Measurements from ENCODE around the gene TRHDE.
A peak's percentile ranks its signal among the peaks of the same experiment; 100 is the strongest.

Gene TRHDE

DNA sequence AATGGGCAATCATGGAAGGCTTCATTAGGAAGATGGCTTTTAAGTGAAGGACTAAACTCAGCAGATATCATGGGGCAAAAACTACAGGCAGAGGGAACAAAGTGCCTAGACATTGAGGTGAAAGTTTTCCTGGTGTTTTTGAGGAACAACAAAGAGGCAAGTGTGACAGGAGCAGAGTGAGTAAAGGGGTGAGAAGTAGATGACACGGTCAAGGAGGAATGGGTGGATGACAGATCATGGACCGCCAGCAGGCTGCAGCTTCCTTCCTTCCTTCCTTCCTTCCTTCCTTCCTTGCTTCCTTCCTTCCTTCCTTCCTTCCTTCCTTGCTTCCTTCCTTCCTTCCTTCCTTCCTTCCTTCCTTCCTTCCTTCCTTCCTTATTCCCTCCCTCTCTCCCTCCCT, 108.3 kb downstream of the TRHDE start:
- H3K9ac ChIP-seq (ENCODE audit: low read depth in 1 of 2, low read length in 2 of 2): no peak overlapping the region
- H3K4me1 ChIP-seq (ENCODE audit: control insufficient read depth in 1 of 2, insufficient read depth in 2 of 2, low read length in 2 of 2): no peaks in the 10 kb centered on the region
- no peaks in the 10 kb centered on the region for H3K9me3 ChIP-seq (ENCODE audit: control insufficient read depth in 1 of 2, low read length in 2 of 2)
- no peak overlapping the region for H3K4me3 ChIP-seq (ENCODE audit: low read depth in 1 of 2, low read length in 2 of 2)
- H3K36me3 ChIP-seq (ENCODE audit: control insufficient read depth in 1 of 2, insufficient read depth in 2 of 2, low read length in 2 of 2): no peaks in the 10 kb centered on the region
- H3K27me3 ChIP-seq (ENCODE audit: control insufficient read depth in 1 of 2, insufficient read depth in 2 of 2, low read length in 2 of 2): no peaks in the 10 kb centered on the region
- H3K27ac ChIP-seq (ENCODE audit: low read depth, low read length): no peak overlapping the region

- Histone ChIP-seq H3K36me3 (ENCODE audit: control insufficient read depth in 1 of 2, insufficient read depth in 2 of 2, low read length in 2 of 2) (no peaks in the 10 kb centered on the region), H3K9ac (ENCODE audit: low read depth in 1 of 2, low read length in 2 of 2) (no peak overlapping the region), H3K4me3 (ENCODE audit: low read depth in 1 of 2, low read length in 2 of 2) (no peak overlapping the region), H3K4me1 (ENCODE audit: control insufficient read depth in 1 of 2, insufficient read depth in 2 of 2, low read length in 2 of 2) (no peaks in the 10 kb centered on the region), H3K27me3 (ENCODE audit: control insufficient read depth in 1 of 2, insufficient read depth in 2 of 2, low read length in 2 of 2) (no peaks in the 10 kb centered on the region), H3K27ac (ENCODE audit: low read depth, low read length) (no peak overlapping the region), H3K9me3 (ENCODE audit: control insufficient read depth in 1 of 2, low read length in 2 of 2) (no peaks in the 10 kb centered on the region)
These were observed 116.2 kb downstream of the TRHDE start for GRCh38 chr12:72388322-72388721.

DNA sequence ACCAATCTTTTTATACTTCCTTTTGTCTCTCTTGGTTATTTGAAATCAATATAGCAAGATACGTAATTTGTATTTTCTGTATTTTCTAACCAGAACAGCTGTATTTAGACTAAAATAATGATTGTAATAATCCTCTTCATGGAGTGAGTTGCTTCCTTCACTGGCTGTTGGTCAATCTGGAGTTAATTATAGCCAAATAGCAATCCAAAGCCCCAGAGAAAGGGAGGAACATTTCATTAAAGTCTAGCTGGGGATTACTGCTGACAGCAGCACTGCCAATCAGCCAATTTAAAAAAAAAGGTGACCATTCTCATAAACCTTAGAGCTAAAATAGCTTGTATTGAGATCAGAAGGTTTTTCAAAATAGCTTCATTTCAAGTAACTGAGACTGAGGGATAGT, 118.0 kb downstream of the TRHDE start:
- Histone ChIP-seq H3K36me3 (ENCODE audit: control insufficient read depth in 1 of 2, insufficient read depth in 2 of 2, low read length in 2 of 2) (no peaks in the 10 kb centered on the region), H3K9ac (ENCODE audit: low read depth in 1 of 2, low read length in 2 of 2) (no peak overlapping the region), H3K27ac (ENCODE audit: low read depth, low read length) (no peak overlapping the region), H3K4me1 (ENCODE audit: control insufficient read depth in 1 of 2, insufficient read depth in 2 of 2, low read length in 2 of 2) (no peaks in the 10 kb centered on the region), H3K4me3 (ENCODE audit: low read depth in 1 of 2, low read length in 2 of 2) (no peak overlapping the region), H3K27me3 (ENCODE audit: control insufficient read depth in 1 of 2, insufficient read depth in 2 of 2, low read length in 2 of 2) (no peaks in the 10 kb centered on the region), H3K9me3 (ENCODE audit: control insufficient read depth in 1 of 2, low read length in 2 of 2) (no peaks in the 10 kb centered on the region)

GRCh38 chr12:72406111-72406510, 133.9 kb downstream of the TRHDE start:
- Histone ChIP-seq H3K4me3 (ENCODE audit: low read depth in 1 of 2, low read length in 2 of 2) (no peak overlapping the region), H3K9ac (ENCODE audit: low read depth in 1 of 2, low read length in 2 of 2) (no peak overlapping the region), H3K4me1 (ENCODE audit: control insufficient read depth in 1 of 2, insufficient read depth in 2 of 2, low read length in 2 of 2) (no peaks in the 10 kb centered on the region), H3K36me3 (ENCODE audit: control insufficient read depth in 1 of 2, insufficient read depth in 2 of 2, low read length in 2 of 2) (no peaks in the 10 kb centered on the region), H3K27me3 (ENCODE audit: control insufficient read depth in 1 of 2, insufficient read depth in 2 of 2, low read length in 2 of 2) (no peaks in the 10 kb centered on the region), H3K9me3 (ENCODE audit: control insufficient read depth in 1 of 2, low read length in 2 of 2) (no peaks in the 10 kb centered on the region), H3K27ac (ENCODE audit: low read depth, low read length) (no peak overlapping the region)

DNA sequence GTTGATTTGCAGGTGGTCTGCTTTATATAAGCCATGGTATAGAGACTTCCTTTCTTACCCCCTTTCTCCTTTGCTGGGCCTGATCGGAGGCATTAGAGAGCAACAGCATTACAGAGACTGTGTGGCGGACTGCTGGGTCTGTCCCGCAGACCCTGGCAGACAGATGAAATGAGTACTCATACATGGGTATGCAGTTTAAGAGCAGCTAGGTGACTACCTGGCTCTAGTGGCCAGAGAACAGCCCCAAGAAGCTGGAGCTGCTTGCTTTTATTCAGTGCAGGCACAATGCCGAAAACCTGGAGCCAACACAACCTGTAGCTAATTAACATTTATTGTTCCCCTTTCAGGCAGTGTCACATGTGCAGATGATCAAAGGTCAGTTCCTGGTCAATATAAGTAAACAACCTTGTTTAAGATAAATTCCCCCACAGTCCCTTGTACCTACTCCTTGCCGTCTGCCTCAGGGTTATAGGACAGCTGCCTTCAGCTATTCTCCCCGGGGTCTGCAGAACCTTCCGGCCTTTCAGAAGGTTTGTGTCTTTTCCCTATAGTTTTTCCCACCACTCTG, 160.0 kb downstream of the TRHDE start:
- no peaks in the 10 kb centered on the region for H3K36me3 ChIP-seq (ENCODE audit: control insufficient read depth in 1 of 2, insufficient read depth in 2 of 2, low read length in 2 of 2)
- no peaks in the 10 kb centered on the region for H3K27me3 ChIP-seq (ENCODE audit: control insufficient read depth in 1 of 2, insufficient read depth in 2 of 2, low read length in 2 of 2)
- peak overlapping the region in 1 of 2 donors; percentile 10 for H3K9ac ChIP-seq (ENCODE audit: low read depth in 1 of 2, low read length in 2 of 2)
- peak overlapping the region; percentile 16 for H3K27ac ChIP-seq (ENCODE audit: low read depth, low read length)
- H3K4me1 ChIP-seq (ENCODE audit: control insufficient read depth in 1 of 2, insufficient read depth in 2 of 2, low read length in 2 of 2): peaks cover 7 to 14% of the 10 kb centered on the region in 2 donors
- H3K9me3 ChIP-seq (ENCODE audit: control insufficient read depth in 1 of 2, low read length in 2 of 2): no peaks in the 10 kb centered on the region
- peak overlapping the region; percentile 54 to 73 for H3K4me3 ChIP-seq (ENCODE audit: low read depth in 1 of 2, low read length in 2 of 2)

DNA sequence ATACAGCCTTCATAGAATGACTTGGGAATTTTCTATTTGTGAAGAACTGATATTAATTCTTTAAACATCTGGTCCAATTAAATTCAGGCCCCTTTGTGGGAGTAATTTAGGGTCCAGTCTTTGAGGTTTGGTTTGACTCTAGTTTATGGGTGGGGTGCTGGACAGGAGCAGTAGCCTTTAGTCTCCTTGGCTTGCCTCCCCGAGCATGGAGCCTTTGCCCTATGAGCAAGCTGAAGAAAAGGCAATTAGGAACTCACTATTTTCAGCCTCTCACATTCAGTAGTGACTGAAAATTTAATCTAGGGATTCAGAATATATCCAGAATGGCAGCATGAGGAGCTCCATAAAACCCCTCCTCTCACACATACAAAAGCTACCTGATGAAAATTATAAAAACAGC, 161.1 kb downstream of the TRHDE start:
- Histone ChIP-seq H3K4me3 (ENCODE audit: low read depth in 1 of 2, low read length in 2 of 2) (peak overlapping the region; percentile 13 to 73), H3K36me3 (ENCODE audit: control insufficient read depth in 1 of 2, insufficient read depth in 2 of 2, low read length in 2 of 2) (no peaks in the 10 kb centered on the region), H3K9me3 (ENCODE audit: control insufficient read depth in 1 of 2, low read length in 2 of 2) (no peaks in the 10 kb centered on the region), H3K4me1 (ENCODE audit: control insufficient read depth in 1 of 2, insufficient read depth in 2 of 2, low read length in 2 of 2) (peaks cover 7 to 14% of the 10 kb centered on the region in 2 donors), H3K27ac (ENCODE audit: low read depth, low read length) (no peak overlapping the region), H3K27me3 (ENCODE audit: control insufficient read depth in 1 of 2, insufficient read depth in 2 of 2, low read length in 2 of 2) (no peaks in the 10 kb centered on the region), H3K9ac (ENCODE audit: low read depth in 1 of 2, low read length in 2 of 2) (no peak overlapping the region)

GRCh38 chr12:72434999-72435398, 162.8 kb downstream of the TRHDE start:
- Histone ChIP-seq H3K27me3 (ENCODE audit: control insufficient read depth in 1 of 2, insufficient read depth in 2 of 2, low read length in 2 of 2) (no peaks in the 10 kb centered on the region), H3K36me3 (ENCODE audit: control insufficient read depth in 1 of 2, insufficient read depth in 2 of 2, low read length in 2 of 2) (no peaks in the 10 kb centered on the region), H3K9me3 (ENCODE audit: control insufficient read depth in 1 of 2, low read length in 2 of 2) (peaks cover 0 to 4% of the 10 kb centered on the region in 2 donors), H3K4me1 (ENCODE audit: control insufficient read depth in 1 of 2, insufficient read depth in 2 of 2, low read length in 2 of 2) (peaks cover 7 to 14% of the 10 kb centered on the region in 2 donors), H3K27ac (ENCODE audit: low read depth, low read length) (no peak overlapping the region), H3K9ac (ENCODE audit: low read depth in 1 of 2, low read length in 2 of 2) (no peak overlapping the region), H3K4me3 (ENCODE audit: low read depth in 1 of 2, low read length in 2 of 2) (no peak overlapping the region)

DNA sequence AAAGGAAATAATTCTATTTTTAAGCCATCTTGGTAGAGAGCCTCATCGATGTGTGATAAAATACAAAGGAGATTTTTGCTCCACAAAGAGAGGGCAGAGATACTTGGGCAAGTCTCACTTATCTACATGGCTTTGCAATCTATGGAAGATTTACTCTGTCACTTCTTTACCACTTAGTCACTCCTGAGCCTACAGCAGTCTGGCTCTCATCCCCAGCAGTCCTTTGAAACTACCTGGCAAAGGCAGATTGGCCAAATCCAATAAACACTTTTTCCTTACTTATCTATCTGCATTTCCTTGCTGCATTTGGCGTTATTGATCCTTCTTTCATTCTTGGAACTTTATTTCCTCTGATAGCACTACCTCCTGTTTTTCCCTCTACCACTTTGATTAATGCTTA, 170.0 kb downstream of the TRHDE start:
- Histone ChIP-seq H3K4me3 (ENCODE audit: low read depth in 1 of 2, low read length in 2 of 2) (no peak overlapping the region), H3K27ac (ENCODE audit: low read depth, low read length) (no peak overlapping the region), H3K9me3 (ENCODE audit: control insufficient read depth in 1 of 2, low read length in 2 of 2) (peaks cover 0 to 4% of the 10 kb centered on the region in 2 donors), H3K4me1 (ENCODE audit: control insufficient read depth in 1 of 2, insufficient read depth in 2 of 2, low read length in 2 of 2) (no peaks in the 10 kb centered on the region), H3K27me3 (ENCODE audit: control insufficient read depth in 1 of 2, insufficient read depth in 2 of 2, low read length in 2 of 2) (no peaks in the 10 kb centered on the region), H3K36me3 (ENCODE audit: control insufficient read depth in 1 of 2, insufficient read depth in 2 of 2, low read length in 2 of 2) (no peaks in the 10 kb centered on the region), H3K9ac (ENCODE audit: low read depth in 1 of 2, low read length in 2 of 2) (no peak overlapping the region)

- H3K4me3 ChIP-seq (ENCODE audit: low read depth in 1 of 2, low read length in 2 of 2): no peak overlapping the region
- no peaks in the 10 kb centered on the region for H3K36me3 ChIP-seq (ENCODE audit: control insufficient read depth in 1 of 2, insufficient read depth in 2 of 2, low read length in 2 of 2)
- no peak overlapping the region for H3K27ac ChIP-seq (ENCODE audit: low read depth, low read length)
These were observed 172.0 kb downstream of the TRHDE start for GRCh38 chr12:72444125-72444524.

DNA sequence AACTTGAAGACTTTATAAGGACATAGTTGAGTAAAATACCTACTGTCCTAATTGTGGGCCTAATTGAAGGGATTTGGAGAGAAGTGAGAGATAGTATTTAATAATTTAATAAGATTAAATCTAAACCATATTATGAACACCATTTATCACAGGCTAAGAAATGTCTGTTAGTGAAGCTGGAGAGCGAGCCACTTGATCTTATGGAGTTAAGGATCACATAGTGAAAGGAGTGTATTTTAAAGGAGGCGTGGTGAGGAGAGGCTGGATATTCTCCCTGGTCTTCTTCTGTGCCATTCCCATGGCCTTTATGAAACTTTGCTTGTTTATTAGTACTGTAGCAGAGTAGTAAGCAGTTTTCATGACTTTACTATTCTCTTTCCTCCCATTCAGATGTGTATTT, 172.4 kb downstream of the TRHDE start:
- Histone ChIP-seq H3K9ac (ENCODE audit: low read depth in 1 of 2, low read length in 2 of 2) (no peak overlapping the region), H3K36me3 (ENCODE audit: control insufficient read depth in 1 of 2, insufficient read depth in 2 of 2, low read length in 2 of 2) (no peaks in the 10 kb centered on the region), H3K4me1 (ENCODE audit: control insufficient read depth in 1 of 2, insufficient read depth in 2 of 2, low read length in 2 of 2) (no peaks in the 10 kb centered on the region)

More at GRCh38 chr12:72444125-72444524, 172.0 kb downstream of the TRHDE start:
- no peaks in the 10 kb centered on the region for H3K27me3 ChIP-seq (ENCODE audit: control insufficient read depth in 1 of 2, insufficient read depth in 2 of 2, low read length in 2 of 2)
- no peak overlapping the region for H3K9ac ChIP-seq (ENCODE audit: low read depth in 1 of 2, low read length in 2 of 2)
- no peaks in the 10 kb centered on the region for H3K4me1 ChIP-seq (ENCODE audit: control insufficient read depth in 1 of 2, insufficient read depth in 2 of 2, low read length in 2 of 2)
- H3K9me3 ChIP-seq (ENCODE audit: control insufficient read depth in 1 of 2, low read length in 2 of 2): no peaks in the 10 kb centered on the region

GRCh38 chr12:72448089-72448488, 175.9 kb downstream of the TRHDE start:
- H3K9me3 ChIP-seq (ENCODE audit: control insufficient read depth in 1 of 2, low read length in 2 of 2): no peaks in the 10 kb centered on the region
- H3K27ac ChIP-seq (ENCODE audit: low read depth, low read length): no peak overlapping the region
- no peaks in the 10 kb centered on the region for H3K4me1 ChIP-seq (ENCODE audit: control insufficient read depth in 1 of 2, insufficient read depth in 2 of 2, low read length in 2 of 2)
- H3K9ac ChIP-seq (ENCODE audit: low read depth in 1 of 2, low read length in 2 of 2): no peak overlapping the region
- H3K27me3 ChIP-seq (ENCODE audit: control insufficient read depth in 1 of 2, insufficient read depth in 2 of 2, low read length in 2 of 2): no peaks in the 10 kb centered on the region
- H3K36me3 ChIP-seq (ENCODE audit: control insufficient read depth in 1 of 2, insufficient read depth in 2 of 2, low read length in 2 of 2): no peaks in the 10 kb centered on the region
- no peak overlapping the region for H3K4me3 ChIP-seq (ENCODE audit: low read depth in 1 of 2, low read length in 2 of 2)

More for the DNA sequence above, 172.4 kb downstream of the TRHDE start:
- no peaks in the 10 kb centered on the region for H3K27me3 ChIP-seq (ENCODE audit: control insufficient read depth in 1 of 2, insufficient read depth in 2 of 2, low read length in 2 of 2)
- H3K9me3 ChIP-seq (ENCODE audit: control insufficient read depth in 1 of 2, low read length in 2 of 2): no peaks in the 10 kb centered on the region
- H3K27ac ChIP-seq (ENCODE audit: low read depth, low read length): no peak overlapping the region
- no peak overlapping the region for H3K4me3 ChIP-seq (ENCODE audit: low read depth in 1 of 2, low read length in 2 of 2)

Measured in duodenal mucosa (tissue), 2 donors.